Measurements from ENCODE around the gene ELMO1.

- TF ChIP-seq CTCF (IDR thresholded peaks at IDR 0.05) (peak in 1 of 6 experiments; percentile 10), POLR2A (IDR thresholded peaks at IDR 0.05) (no peak), POLR2AphosphoS5 (IDR thresholded peaks at IDR 0.05) (no peak), EP300 (IDR thresholded peaks at IDR 0.05) (no peak)
These were observed 338.8 kb downstream of the ELMO1 start for GRCh38 chr7:37109843-37110242.
